ENCODE data around the gene CCDC6. TPM values are rescaled to one million over a fixed set of nuclear protein-coding genes. Genes with fewer than 3 reads are reported as not detected.
"Not testable (repeated sequence)": the region's sequence is repeated elsewhere in the genome, so short reads cannot be mapped to it uniquely, and the experiment has no call there.

The CCDC6 gene
- total and polyA plus RNA-seq, 2 experiments from 2014 or later: 22.3 to 49.8 TPM

GRCh38 chr10:59944339-59944935 is 38.1 kb upstream of the CCDC6 start:
- no peaks in the 10 kb centered on the region for H3K36me3 ChIP-seq (replicated peaks; ENCODE audit: insufficient read depth, low read depth)
- no peak overlapping the region for H3K27ac ChIP-seq
- no peaks in the 10 kb centered on the region for H3K9me3 ChIP-seq (ENCODE audit: low read depth)
- H3K4me1 ChIP-seq (ENCODE audit: insufficient read depth): no peaks in the 10 kb centered on the region
- no peaks in the 10 kb centered on the region for H3K79me2 ChIP-seq
- H3K9me2 ChIP-seq (replicated peaks; ENCODE audit: insufficient read depth): no peaks in the 10 kb centered on the region
- H3K4me2 ChIP-seq: no peak overlapping the region
- no peak for TF ChIP-seq EZH2phosphoT487 (IDR thresholded peaks at IDR 0.05; ENCODE audit: low read depth, severe bottlenecking, unreplicated experiment)
- TF ChIP-seq, protein P1, sequence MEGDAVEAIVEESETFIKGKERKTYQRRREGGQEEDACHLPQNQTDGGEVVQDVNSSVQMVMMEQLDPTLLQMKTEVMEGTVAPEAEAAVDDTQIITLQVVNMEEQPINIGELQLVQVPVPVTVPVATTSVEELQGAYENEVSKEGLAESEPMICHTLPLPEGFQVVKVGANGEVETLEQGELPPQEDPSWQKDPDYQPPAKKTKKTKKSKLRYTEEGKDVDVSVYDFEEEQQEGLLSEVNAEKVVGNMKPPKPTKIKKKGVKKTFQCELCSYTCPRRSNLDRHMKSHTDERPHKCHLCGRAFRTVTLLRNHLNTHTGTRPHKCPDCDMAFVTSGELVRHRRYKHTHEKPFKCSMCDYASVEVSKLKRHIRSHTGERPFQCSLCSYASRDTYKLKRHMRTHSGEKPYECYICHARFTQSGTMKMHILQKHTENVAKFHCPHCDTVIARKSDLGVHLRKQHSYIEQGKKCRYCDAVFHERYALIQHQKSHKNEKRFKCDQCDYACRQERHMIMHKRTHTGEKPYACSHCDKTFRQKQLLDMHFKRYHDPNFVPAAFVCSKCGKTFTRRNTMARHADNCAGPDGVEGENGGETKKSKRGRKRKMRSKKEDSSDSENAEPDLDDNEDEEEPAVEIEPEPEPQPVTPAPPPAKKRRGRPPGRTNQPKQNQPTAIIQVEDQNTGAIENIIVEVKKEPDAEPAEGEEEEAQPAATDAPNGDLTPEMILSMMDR (IDR thresholded peaks at IDR 0.05; ENCODE audit: poor library complexity): no peak
- TF ChIP-seq EZH2 (IDR thresholded peaks at IDR 0.05; ENCODE audit: borderline replicate concordance): no peak
- 89% methylated on average over 16 of the region's 16 CpGs for WGBS (ENCODE audit: low lambda C conversion rate, missing lambda C conversion rate)
- H3K27me3 ChIP-seq: no peaks in the 10 kb centered on the region
- no peak overlapping the region for H3K4me3 ChIP-seq
- no peak overlapping the region for H2AFZ ChIP-seq
- H4K20me1 ChIP-seq (ENCODE audit: insufficient read depth, poor library complexity, severe bottlenecking): no peaks in the 10 kb centered on the region
- DNase-seq (ENCODE audit: low spot score): no peak

DNA sequence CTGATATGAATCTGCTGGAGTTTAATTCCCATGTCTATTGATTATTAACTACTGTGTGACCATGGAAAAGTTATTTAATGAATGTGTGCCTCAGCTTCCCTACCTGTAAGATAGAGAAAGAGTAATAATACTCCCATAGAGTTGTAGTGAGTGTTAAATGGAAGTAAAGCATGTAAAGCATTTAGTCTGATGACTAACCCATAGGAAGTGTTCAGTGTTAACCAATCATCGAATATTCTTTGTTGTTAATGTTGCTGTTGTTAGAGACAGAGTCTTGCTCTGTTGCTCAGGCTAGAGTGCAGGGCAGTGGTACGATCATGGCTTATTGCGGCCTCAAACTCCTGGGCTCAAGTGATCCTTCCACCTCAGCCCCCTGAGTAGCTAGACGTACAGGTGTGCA is 36.2 kb upstream of the CCDC6 start:
- Histone ChIP-seq H3K4me3 (no peak overlapping the region), H3K4me2 (no peak overlapping the region), H3K4me1 (ENCODE audit: insufficient read depth) (no peaks in the 10 kb centered on the region), H3K27ac (no peak overlapping the region), H3K79me2 (no peaks in the 10 kb centered on the region), H3K27me3 (no peaks in the 10 kb centered on the region), H3K9me2 (replicated peaks; ENCODE audit: insufficient read depth) (no peaks in the 10 kb centered on the region), H3K9me3 (ENCODE audit: low read depth) (no peaks in the 10 kb centered on the region), H2AFZ (no peak overlapping the region), H4K20me1 (ENCODE audit: insufficient read depth, poor library complexity, severe bottlenecking) (no peaks in the 10 kb centered on the region), H3K36me3 (replicated peaks; ENCODE audit: insufficient read depth, low read depth) (no peaks in the 10 kb centered on the region)
- 86% methylated on average over 4 of the region's 4 CpGs for WGBS (ENCODE audit: low lambda C conversion rate, missing lambda C conversion rate)
- no peak for TF ChIP-seq EZH2phosphoT487 (IDR thresholded peaks at IDR 0.05; ENCODE audit: low read depth, severe bottlenecking, unreplicated experiment)
- no peak for TF ChIP-seq EZH2 (IDR thresholded peaks at IDR 0.05; ENCODE audit: borderline replicate concordance)
- TF ChIP-seq, protein P1 (IDR thresholded peaks at IDR 0.05; ENCODE audit: poor library complexity): no peak
- no peak for DNase-seq (ENCODE audit: low spot score)

DNA sequence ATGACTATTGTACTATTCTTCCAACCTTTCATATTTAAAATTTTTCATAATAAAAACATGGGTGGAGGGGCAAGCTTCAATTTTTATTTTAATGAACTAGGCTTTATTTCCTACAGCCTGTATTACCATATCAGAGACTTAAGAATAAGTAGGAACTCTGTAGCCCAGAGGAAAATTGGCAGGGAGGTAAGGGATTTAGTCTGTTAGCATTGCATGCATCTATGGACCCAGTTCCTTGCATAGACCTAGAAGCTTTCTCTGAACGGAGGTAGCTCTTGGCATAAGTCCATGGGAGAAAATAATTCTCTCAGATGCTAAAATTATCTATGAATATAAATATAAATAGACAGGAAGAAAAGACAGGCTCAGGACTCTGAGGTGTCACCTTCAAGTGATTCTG is 31.4 kb upstream of the CCDC6 start:
- H3K4me3 ChIP-seq: no peak overlapping the region

DNA sequence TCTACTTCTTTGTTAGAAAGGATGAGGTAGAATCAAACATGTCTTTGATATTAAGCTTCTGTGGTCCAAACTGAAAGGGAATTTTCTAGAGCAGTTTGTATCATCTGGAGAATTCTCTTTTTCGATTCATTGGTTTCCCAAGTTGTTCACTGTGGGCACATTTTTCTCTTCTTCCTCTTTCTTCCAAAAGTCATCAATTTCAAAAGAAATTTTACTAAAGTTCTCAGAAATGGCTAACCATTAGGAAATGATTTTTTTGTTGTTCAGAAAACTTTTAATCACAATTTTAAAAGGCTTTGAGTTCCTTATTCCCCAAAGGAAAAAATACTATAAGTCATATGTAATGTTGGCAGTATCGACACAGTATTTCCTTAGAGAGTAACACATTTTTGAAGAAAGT is 28.3 kb upstream of the CCDC6 start:
- Histone ChIP-seq H4K20me1 (ENCODE audit: insufficient read depth, poor library complexity, severe bottlenecking) (no peaks in the 10 kb centered on the region), H3K4me3 (no peak overlapping the region), H3K79me2 (no peaks in the 10 kb centered on the region), H3K36me3 (replicated peaks; ENCODE audit: insufficient read depth, low read depth) (no peaks in the 10 kb centered on the region), H3K27me3 (no peaks in the 10 kb centered on the region), H3K9me2 (replicated peaks; ENCODE audit: insufficient read depth) (no peaks in the 10 kb centered on the region), H3K4me1 (ENCODE audit: insufficient read depth) (no peaks in the 10 kb centered on the region), H3K9me3 (ENCODE audit: low read depth) (no peaks in the 10 kb centered on the region), H3K27ac (no peak overlapping the region), H3K4me2 (no peak overlapping the region), H2AFZ (no peak overlapping the region)
- TF ChIP-seq, protein P1 (IDR thresholded peaks at IDR 0.05; ENCODE audit: poor library complexity): no peak
- 100% methylated on average over 2 of the region's 2 CpGs for WGBS (ENCODE audit: low lambda C conversion rate, missing lambda C conversion rate)
- no peak for DNase-seq (ENCODE audit: low spot score)

More for the DNA sequence above, 31.4 kb upstream of the CCDC6 start:
- TF ChIP-seq EZH2 (IDR thresholded peaks at IDR 0.05; ENCODE audit: borderline replicate concordance): no peak
- Histone ChIP-seq H3K79me2 (no peaks in the 10 kb centered on the region), H2AFZ (no peak overlapping the region), H3K27ac (no peak overlapping the region), H3K9me3 (ENCODE audit: low read depth) (no peaks in the 10 kb centered on the region), H3K4me2 (no peak overlapping the region), H3K27me3 (no peaks in the 10 kb centered on the region), H3K9me2 (replicated peaks; ENCODE audit: insufficient read depth) (no peaks in the 10 kb centered on the region), H3K4me1 (ENCODE audit: insufficient read depth) (no peaks in the 10 kb centered on the region), H4K20me1 (ENCODE audit: insufficient read depth, poor library complexity, severe bottlenecking) (no peaks in the 10 kb centered on the region), H3K36me3 (replicated peaks; ENCODE audit: insufficient read depth, low read depth) (no peaks in the 10 kb centered on the region)
- no peak for DNase-seq (ENCODE audit: low spot score)
- 73% methylated on average over 1 of the region's 1 CpG for WGBS (ENCODE audit: low lambda C conversion rate, missing lambda C conversion rate)

- H3K79me2 ChIP-seq: not testable (repeated sequence)
These were observed 24.6 kb upstream of the CCDC6 start for GRCh38 chr10:59930788-59931521.

More at GRCh38 chr10:59930788-59931521, 24.6 kb upstream of the CCDC6 start:
- not testable (repeated sequence) for H4K20me1 ChIP-seq (ENCODE audit: insufficient read depth, poor library complexity, severe bottlenecking); H3K36me3 ChIP-seq (replicated peaks; ENCODE audit: insufficient read depth, low read depth); H3K27me3 ChIP-seq; H3K4me3 ChIP-seq; H3K4me2 ChIP-seq; H3K9me2 ChIP-seq (replicated peaks; ENCODE audit: insufficient read depth); DNase-seq (ENCODE audit: low spot score); H3K4me1 ChIP-seq (ENCODE audit: insufficient read depth); H3K27ac ChIP-seq; H2AFZ ChIP-seq; H3K9me3 ChIP-seq (ENCODE audit: low read depth)
- WGBS (ENCODE audit: low lambda C conversion rate, missing lambda C conversion rate): 95% methylated on average over 5 of the region's 5 CpGs
